ENCODE results near the gene TEAD4.

Gene TEAD4

DNA sequence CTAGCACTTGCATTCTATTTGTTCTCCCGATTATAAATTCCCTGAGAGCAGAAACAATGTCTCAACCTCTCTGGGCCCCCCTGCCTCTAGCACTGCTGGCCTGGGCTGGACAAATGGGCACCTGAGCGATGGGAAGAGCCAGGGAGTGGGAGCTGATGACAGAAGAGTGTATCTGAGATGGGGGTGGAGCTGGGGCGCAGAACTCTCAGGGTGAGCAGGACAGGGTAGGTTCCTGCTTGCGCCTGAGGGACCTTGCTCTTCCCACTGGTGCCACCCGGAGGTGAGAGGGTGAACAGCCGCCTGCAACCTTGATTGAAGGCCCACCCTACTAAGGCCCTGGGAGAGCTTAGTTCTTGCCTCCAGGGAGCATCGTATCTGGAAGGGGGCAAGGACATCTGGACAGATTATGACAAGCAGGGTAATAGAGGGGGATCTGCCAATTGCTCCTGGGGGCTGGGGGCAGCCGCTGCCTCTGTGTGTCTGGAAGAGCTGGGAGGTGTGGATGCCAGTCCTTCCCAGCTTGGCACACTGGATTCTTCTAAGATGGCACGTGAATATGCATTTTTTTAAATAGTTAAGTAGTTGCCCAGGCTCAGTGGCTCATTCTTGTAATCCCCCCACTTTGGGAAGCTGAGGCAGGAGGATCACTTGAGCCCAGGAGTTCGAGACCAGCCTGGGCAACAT, 75.0 kb downstream of the TEAD4 start:
- no peak for DNase-seq

DNA sequence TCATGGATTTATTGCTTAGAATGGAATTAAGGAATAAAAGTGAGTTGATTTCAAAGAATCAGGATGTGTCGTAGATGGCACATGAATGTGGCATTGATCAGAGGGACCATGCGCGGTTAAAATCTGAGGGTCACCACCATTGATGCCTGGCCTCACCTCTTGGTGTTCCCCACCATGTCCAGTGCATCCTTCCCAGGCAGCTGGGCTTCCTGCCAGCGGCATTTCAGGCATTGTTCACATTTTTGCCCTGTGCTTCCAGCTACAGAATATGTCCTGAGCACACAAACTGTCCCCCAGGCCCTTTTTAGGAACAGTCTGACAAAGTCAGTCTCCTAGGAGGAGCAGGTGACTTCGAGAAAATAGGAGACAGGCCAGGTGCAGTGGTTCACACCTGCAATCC, 76.0 kb downstream of the TEAD4 start:
- DNase-seq = no peak

DNA sequence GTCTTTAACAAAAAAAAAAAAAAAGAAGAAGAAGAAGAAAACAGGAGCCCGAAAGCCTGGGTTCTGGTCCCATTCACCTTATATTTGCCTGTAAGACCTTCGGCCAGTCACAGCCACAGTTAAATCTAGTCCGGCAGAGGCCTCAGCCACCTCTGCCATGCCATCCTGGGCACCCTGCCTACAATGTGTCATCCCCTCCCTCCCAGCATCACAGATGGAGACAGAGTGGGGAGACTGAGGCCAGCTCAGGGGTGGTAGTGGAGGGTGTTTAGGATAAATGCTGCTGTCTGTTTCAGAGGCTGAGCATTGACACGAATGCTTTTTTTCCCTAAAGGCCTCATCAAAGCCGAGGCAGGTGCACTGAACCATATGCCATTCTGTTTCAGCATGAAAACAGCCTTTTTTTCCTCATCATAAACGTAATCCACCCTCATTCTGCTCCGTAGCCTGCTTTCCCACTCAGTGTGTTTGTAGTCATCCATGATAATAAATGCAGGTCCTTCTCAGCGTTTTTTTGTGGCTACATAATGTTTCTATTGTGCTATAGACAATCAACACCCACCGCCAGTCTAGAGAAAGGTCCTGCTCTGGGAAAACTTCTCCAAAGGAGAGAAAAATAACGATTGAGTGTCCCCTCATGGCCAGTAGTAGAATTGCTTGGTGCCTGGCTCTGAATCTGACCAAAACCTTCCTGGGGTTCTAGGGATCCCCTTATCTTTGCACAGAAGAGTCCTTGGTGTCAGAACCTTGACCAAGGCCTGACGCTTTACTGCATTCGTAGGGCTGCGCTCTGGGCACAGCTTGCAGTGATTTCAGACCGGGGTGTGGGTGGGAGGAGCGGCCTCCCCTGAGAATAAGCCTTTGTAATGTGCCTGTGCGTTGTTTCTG, 76.9 kb downstream of the TEAD4 start:
- DNase-seq = no peak

DNA sequence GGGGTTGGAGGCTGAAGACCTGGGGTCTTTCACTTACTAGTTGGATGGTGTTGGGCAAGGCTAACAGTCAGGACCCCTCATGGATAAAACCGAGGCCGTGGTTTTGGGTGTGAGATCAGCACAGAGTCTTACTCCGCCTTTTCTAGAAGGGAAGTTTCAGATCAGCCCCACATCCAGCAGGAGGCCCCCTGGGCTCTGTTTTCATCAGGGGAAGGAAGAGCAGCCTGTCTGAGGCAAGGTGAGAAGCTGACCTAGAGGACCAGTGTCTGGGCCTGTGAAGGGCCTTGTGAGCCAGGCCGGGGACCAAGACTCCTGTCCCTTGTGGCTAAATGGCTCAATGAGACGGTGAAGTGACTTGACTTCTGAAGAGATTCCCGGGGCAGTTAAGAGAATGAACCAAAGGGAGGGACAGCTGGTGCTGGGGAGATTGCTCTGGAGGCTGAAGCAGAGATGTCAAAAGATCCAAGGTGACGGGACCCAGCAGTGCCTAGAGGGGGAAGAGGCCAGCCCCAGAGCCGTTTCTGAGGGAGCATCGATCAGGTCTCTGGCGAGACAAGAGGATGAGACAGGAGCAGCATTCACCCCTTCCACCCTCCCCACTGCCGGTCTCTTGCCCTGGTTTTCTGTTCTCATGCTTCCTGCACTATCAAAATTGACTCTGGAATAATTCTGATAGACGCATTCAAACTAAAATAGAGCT, 77.9 kb downstream of the TEAD4 start:
- no peak for DNase-seq

DNA sequence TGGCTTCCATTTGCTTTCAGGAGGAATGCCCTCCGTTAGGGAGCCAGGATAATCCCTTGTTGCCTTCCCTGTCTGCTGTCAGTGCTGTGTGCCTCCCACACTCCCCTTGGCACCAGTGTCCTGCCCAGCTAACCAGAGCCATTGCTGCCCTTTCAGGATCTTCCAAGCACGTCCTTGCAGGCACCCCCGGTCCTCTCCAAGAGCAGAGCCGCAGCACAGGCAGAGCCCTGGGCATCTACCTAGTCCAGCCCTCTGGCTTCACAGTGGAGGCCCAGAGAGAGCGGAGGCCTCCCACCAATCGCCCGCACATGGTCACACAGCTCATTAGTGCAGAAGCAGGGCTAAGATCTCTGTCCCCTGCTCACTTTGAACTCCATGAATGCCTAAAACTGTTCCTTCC, 79.0 kb downstream of the TEAD4 start:
- no peak for DNase-seq

DNA sequence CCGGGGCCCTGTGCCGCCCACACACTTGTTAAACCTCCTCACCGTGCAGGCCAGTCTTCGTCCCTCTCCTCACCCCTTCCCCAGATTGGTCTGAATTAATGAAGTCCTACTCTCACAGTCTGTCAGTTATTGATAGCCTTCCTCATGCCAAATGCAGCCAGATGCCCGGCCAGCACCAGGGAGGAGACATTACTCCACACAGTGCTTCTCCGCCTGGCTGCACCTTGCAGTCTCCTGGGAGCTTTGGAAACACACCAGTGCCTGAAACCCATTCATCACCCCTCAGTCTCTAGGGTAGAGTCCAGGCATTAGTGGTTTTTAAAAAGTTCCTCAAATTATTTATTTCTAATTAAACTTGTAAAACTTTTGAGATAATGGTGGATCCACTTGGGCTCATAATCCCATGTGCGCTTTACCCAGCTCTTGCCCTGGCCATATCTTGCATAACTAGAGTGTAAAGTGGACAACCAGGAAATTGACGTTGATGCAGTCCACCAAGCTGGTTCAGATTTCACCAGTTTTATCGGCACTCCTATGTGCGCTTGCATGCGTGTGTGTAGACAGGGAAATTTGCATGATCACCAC, 79.8 kb downstream of the TEAD4 start:
- DNase-seq = peak; percentile 19

DNA sequence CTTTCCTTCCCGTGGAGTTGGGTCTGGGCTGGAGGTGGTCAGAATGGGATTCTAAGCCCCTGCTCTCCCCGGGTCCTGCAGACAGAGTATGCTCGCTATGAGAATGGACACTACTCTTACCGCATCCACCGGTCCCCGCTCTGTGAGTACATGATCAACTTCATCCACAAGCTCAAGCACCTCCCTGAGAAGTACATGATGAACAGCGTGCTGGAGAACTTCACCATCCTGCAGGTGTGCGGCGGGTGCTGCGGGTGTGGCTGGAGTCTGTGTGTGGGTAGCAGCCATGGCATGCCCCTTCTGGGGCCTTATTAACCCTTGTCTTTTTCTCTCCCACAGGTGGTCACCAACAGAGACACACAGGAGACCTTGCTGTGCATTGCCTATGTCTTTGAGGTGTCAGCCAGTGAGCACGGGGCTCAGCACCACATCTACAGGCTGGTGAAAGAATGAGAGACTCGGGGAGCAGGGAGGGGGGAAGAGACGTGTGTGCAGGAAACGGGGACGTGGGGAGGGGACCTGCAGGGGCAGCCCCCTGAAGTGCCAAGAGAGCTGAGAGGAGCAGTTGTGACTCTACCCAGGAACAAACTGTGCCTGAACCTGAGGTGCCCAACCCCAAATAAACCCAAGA, 80.9 kb downstream of the TEAD4 start:
- DNase-seq = no peak

DNA sequence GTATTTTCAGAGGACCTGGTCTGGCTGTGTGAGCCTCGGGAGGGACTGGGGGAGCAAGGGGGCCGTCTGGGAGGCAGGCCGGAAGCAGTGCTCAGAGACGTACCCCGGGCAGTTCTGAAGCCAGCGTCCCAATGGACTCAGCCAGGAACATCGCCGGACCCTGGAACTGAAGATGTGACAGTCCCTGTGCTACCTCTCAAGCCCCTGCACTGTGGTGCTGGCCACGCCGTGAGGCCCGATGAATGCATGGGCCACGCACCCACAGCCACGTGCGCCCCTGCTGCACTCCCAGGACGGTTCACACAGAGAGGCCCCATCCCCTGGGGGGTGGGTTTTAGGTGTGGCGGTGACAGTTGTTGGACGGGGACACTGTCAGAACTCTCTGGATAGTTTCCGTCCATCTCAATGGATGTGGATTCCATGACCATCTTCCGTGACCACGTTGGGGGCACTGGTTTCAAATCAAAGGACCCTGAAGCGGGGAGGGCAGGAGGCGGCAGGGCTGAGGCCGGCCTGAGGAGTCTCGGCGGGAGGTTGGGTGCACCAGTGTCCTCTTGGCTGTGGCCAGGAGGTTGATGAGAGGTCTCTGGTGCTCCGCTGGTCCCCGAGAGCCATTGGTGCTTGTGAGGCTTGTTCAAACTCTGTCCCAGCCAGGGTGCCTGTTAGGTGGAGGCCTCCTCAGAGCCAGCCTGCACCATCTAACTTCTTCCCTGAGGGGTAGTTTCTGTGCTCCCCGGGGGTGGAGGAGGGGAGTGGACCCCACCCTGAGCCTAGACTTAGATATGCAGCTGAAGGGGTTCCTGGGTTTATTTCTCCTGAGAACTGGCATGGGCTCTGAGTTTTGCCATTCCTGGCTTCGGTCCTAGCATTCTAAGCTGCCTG, 81.7 kb downstream of the TEAD4 start:
- no peak for DNase-seq

DNA sequence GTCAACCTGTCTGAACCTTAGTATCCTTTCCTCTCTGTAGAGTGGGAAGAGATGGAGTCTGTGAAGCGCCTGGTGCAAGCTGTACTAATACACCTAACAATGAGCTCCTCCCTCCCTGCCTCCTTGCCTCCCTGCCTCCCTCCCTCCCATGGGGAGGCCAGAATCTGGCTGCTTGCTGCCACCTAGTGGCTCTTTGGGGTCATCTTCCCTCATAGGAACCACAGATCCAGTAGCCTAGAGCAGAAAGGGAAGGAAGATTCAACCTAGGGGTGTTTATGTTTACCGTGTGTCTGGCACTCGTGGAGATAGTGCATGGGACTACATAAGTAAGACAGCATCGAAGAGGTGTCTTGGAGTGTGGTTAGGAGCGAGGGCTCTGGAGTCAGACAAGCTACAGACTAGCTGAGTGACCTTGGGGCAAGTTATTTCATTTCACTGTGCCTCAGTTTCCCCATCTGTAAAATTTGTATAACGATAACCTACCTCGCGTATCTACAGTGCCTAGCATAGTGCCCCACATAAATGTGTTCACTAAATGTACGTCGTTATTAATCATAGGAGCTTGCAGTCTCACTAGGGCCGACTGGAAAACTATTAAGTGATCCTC, 82.5 kb downstream of the TEAD4 start:
- DNase-seq = peak; percentile 67

DNA sequence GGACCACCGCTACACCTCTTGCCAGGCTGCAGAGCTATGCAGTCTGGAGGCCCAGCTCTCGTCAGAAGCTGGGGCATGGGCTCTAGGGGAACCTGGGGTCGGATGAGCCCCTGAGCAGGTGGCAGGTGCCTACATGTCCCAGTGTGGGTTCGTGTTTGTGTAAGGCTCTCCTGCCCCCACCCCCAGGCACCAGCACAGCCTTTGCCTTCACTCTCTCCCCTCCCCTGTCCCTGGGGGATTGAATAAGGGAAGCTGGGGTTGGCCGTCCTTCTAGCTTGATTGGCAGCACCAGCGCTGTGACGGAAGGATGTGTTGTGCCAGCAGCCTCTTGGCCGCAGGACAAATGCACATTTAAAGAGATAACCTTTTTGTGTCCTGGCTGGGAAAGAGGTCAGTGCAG, 83.2 kb downstream of the TEAD4 start:
- DNase-seq = peak; percentile 54

DNA sequence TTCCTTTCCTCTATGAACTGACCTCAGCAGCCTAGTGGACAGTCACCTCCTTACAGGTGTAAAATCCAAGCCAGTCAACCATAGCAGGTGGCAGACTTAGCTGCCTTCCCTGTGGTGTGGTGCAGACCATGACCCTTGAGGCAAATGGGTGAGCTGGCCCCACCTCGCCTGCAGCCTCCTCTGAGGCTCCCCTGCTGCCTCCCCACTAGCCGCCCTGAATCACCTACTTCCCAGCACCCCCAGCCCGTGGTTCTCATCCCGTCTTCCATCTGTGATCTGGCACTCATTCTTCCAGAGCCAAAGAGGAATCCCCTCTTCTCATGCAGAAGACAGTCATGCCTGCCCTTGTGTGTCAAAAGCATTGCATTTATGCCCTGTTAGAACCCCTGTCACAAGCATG, 83.6 kb downstream of the TEAD4 start:
- DNase-seq = no peak

DNA sequence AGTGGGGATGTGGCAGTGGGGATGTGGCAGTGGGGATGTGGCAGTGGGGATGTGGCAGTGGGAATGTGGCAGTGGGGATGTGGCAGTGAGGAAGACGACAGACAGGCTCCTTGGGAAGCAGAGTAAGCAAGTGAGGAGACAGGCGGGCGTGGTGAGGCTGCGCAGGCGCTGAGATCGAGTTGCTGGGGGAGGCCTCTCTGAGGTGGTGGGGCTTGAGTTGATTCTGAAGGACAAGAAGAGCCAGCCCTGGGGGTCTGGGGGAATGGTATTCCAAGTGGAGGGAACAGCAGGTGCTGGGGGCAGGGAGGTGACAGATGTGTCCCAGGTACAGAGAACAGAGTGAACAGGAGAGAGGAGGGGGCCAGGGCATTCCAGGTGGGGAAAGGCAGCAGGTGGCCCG, 84.2 kb downstream of the TEAD4 start:
- DNase-seq = no peak

DNA sequence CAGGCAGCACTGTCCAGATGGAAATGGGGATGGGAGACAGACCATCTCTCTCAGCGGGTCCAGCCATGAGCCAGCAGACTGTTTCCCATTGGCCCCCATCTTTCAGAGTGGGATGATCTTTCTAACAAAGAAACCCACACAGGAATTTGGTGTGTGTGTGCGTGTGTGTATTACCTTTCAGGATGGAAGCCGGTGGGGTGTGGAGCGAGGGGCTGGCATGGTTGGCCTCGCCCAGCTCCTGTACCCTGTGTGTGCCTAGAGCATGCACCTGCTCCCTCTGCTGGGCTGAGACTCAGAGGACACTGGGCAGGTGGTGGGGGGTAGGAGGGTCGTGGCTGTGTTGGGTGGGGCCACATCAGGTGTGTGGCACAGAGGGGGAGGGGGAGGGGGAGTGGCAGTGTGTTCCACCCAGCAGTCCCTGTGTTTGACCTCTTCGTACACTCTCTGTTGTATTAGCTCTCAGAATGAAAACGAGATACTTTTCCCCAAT, 85.0 kb downstream of the TEAD4 start:
- no peak for DNase-seq

DNA sequence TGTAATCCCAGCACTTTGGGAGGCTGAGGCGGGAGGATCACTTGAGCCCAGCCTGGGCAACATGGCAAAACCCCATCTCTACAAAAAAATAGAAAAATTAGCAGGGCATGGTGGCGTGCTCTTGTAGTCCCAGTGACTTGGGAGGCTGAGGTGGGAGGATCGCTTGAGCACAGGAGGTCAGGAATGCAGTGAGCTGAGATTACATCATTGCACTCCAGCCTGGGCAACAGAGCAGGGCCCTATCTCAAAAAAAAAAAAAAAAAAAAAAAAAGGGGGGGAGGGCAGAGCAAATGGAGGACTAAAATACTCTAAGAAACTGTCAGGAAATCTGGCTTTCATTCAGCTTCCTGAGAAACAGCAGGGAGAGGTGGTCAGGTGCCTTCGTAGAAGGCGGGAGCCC, 86.3 kb downstream of the TEAD4 start:
- no peak for DNase-seq

DNA sequence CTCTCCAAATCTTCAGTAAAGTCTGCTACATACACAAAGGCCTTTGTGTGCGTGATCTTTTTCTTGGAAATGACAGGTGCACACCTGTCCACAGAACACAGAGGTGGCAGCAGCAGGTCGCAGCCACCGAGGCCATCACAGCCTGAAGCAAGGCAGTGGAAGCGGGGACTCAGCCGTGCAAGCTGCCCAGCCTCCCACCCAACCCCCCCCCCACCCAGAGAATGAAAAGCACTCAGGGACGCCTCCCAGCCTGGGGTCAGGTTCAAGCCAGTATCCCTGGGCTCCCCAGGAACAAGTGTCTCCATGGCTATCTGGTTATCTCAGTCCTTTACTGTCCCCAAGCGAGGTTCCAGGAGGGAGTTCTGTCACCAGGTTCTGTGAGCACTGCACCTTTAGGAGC, 86.8 kb downstream of the TEAD4 start:
- no peak for DNase-seq

DNA sequence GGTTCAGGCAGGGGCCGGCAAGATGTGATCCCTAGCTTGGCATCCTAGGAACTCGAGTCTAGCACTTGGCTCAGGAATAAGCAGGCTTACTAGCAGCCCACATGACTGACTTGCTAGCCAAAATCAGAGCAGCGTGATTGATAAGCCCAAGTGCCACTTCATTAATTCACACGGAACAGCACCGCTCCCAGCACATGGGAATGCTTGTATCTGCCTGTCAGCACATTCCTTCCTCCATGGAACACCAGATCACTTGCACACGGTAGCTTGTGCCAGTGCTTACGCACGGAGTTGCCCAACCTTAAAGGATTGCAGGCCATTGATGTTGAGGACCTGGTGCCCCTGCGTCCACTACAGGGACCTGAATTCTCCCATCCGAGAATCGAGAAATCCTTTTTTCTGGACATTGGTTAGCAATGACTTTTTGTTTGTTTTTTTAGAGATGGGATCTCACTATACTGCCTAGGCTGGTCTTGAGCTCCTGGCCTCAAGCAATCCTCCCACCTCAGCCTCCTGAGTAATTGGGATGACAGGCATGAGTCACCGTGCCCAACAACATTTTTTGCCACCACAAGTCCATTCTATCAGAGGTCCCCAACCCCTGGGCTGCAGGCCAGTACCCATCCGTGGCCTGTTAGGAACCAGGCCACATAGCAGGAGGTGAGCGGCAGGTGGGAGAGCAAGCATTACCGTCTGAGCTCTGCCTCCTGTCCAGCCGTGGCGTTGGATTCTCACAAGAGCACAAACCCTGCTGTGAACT, 87.4 kb downstream of the TEAD4 start:
- DNase-seq = no peak

DNA sequence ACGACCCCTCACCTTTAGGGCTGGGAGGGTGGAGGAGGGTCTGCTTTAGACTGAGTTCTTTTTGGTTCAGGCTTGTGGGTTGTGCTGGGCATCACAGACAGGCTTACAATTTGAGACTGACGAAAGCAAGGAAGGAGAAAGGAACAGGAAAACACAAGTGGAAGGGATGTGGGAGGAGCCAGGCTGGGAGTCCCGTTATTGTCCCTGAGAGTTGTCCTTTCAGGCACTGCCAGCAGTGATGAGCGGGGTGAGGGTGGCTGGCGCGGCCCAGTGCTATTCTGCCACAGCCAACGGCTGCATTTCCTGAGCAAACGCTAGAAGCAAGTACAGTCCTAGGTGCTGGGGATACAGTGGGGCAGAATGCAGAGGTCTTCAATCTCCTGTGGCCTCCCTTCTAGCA, 88.8 kb downstream of the TEAD4 start:
- no peak for DNase-seq

DNA sequence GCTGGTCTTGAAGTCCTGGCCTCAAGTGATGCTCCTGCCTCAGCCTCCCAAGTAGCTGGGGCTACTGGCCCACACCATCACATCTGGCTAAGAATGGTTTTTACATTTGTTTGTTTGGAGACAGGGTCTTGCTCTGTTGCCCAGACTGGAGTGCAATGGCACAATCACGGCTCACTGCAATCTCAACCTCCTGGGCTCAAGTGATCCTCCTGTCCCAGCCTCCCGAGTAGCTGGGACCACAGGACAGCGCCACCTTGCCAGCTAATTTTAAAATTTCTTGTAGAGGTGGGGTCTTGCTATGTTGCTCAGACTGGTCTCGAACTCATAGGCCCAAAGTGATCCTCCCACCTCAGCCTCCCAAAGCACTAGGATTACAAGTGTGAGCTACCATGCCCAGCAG, 89.3 kb downstream of the TEAD4 start:
- no peak for DNase-seq

DNA sequence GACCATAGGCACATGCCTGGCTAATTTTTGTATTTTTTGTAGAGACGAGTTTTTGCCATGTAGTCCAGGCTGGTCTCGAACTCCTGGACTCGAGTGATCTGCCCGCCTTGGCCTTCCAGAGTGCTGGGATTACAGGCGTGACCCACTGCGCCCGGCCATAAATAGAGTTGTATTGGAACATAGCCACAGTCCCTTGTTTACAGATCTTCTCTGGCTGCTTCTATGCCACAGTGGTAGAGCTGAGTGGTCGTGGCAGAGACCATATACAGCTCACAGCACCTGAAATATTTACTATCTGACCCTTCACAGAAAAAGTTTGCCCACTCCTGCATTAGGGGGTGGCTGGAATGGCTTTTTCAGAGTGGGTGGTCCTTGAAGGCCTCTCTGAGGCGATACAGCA, 90.0 kb downstream of the TEAD4 start:
- no peak for DNase-seq

DNA sequence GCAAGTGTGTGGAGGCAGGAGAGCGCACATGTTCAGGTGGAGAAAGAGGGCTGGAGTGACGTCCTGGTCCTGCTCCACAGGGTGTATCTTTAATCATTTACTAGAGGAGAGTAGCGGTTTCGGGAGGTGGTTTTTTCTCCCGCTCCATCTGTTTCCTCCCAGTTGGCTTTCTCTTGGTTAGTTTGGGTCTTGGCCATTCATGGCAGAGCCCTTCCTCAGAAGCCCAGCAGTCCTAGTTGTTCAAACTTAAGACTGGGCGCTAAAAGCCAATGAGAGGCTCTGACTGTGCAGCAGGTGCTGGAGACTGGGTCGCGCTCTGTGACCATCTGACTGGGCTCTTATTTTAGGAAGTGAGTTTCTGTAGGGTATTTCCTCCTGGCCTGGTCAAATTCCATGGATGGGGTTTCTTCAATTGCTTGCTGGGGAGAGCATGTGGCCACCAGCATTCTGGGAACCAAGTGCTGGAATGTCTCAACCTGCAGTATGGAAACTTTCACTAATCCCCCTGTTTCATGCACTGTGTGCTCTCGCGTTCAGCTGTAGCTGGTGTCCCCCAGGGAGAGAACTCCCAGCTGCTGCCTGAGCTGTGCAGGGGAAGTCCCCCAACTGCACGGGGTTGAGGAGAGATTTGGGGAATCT, 90.5 kb downstream of the TEAD4 start:
- no peak for DNase-seq

Data from NCI-H2107 (cell line).